HT-29 (cell line): Measurements from ENCODE around the gene SLMAP. TPM values are rescaled to one million over a fixed set of nuclear protein-coding genes. Genes with fewer than 3 reads are reported as not detected.

Source experiments
- DNase-seq: peaks from one replicate; pipeline ENCODE4 v3.0.0-alpha.2; 2015; ENCODE audit warnings: low spot score
- total RNA-seq: library from RNA; depleted of rRNA; stranded (reverse); fragments of >200 nt; shearing (Covaris generic); gene quantifications from 2 replicates; pipeline ENCODE4 v1.2.3, GENCODE V29; 2014; rRNA removed

Gene SLMAP, protein sequence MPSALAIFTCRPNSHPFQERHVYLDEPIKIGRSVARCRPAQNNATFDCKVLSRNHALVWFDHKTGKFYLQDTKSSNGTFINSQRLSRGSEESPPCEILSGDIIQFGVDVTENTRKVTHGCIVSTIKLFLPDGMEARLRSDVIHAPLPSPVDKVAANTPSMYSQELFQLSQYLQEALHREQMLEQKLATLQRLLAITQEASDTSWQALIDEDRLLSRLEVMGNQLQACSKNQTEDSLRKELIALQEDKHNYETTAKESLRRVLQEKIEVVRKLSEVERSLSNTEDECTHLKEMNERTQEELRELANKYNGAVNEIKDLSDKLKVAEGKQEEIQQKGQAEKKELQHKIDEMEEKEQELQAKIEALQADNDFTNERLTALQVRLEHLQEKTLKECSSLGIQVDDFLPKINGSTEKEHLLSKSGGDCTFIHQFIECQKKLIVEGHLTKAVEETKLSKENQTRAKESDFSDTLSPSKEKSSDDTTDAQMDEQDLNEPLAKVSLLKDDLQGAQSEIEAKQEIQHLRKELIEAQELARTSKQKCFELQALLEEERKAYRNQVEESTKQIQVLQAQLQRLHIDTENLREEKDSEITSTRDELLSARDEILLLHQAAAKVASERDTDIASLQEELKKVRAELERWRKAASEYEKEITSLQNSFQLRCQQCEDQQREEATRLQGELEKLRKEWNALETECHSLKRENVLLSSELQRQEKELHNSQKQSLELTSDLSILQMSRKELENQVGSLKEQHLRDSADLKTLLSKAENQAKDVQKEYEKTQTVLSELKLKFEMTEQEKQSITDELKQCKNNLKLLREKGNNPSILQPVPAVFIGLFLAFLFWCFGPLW
- total RNA-seq, result 51.7 and 57.2 TPM in 2 replicates

DNA sequence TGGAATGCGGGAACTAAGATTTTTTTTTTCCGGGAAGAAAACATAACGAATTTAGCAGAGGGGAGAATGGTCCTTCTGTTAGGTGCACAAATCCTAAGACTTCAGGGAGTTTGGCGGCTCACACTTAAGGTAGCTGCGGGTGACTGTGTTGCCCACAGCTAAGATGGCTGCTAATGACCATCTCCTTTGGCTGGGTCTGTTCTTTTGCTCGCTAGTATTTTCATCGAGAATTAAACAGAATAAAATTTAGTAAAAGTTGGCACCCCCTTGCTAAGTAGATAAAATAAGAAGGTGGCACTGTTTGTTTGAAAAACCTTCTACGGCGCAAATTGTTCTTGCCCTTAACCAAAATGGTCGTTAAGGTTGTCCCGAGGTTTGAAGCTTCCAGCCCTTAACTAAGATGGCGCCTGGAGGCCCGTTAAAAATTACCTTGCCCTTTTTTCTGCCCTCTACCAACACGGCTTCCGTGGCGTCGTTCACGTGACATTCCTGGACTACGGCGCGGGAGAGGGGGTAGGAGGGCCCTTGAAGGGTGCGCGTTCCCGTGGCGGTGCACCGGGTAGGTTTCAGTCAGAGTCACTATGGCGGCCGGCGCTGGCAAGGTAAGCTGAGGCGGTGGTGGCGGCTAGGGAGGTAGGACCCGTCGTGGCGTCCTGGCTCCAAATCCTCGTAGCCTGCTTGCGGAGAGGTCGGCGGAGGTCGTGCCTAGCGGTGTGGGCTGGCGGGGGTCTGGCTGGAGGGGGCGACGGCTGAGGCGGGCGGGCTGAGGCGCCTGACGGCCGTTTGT, at the start of gene SLMAP:
TSS of gene SLMAP (plus strand) at position 569 of the 787 bp plus-strand sequence. CDS start 1,343 bp downstream, outside the sequence.
- DNase-seq, result peak; percentile 94

DNA sequence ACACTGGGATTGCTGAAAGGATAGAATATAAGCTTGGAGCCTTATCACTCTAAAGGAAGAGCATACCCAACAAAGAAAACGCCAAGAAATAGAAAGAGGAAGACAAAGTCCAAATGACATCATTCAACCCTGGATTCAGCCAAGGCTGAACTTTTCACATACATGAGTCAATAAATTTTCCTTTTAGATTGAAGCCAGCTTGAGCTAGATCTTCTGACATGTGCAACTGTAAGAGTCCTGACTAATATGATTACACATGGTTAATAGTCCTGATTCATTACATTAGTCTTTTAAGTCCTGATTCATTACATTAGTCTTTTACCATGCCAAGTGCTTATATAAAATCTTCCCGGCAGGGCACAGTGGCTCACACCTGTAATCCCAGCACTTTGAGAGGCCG, 49.6 kb upstream of the SLMAP start:
- peak; percentile 44 for DNase-seq

- DNase-seq, result no peak
These were observed 47.1 kb upstream of the SLMAP start for GRCh38 chr3:57709031-57709430.

- peak; percentile 10 for DNase-seq
These were observed 46.5 kb upstream of the SLMAP start for GRCh38 chr3:57709559-57709958.

GRCh38 chr3:57715686-57716085, 40.4 kb upstream of the SLMAP start:
- DNase-seq, result no peak

- no peak for DNase-seq
These were observed 38.8 kb upstream of the SLMAP start for GRCh38 chr3:57717205-57717868.

DNA sequence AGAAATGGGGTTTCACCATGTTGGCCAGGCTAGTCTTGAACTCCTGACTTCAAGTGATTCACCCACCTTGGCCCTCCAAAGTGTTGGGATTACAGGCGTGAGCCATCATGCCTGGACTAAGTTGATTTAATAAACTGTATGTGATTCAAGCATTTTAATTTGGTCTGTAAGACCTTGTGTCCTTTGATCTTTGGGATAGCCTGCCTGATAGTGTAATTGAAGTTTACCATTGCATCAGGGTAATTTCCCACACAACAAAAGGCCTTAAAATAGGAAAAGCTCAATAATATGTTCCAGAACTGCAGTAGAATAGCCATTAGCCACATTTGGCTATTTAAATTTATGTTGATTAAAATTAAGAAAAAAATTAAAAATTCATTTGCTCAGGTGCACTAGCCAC, 38.0 kb upstream of the SLMAP start:
- DNase-seq, result no peak

DNA sequence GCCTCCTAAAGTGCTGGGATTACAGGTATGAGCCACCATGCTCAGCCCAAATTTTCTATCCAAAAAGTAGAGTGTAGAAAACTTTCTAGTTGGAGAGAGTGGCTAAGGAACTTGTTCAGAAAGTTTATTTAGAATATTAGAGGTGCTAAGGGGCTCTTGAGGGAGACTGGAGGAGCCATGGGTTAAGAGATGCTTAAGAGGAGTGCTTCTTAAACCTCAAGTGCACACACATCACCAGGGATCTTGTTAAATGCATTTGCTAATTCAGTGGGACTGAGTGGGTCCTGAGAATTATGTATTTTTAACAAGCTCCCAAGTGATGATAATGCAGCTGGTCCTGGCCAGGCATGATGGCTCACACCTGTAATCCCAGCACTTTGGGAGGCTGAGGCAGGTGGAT, 29.7 kb upstream of the SLMAP start:
- no peak for DNase-seq

DNA sequence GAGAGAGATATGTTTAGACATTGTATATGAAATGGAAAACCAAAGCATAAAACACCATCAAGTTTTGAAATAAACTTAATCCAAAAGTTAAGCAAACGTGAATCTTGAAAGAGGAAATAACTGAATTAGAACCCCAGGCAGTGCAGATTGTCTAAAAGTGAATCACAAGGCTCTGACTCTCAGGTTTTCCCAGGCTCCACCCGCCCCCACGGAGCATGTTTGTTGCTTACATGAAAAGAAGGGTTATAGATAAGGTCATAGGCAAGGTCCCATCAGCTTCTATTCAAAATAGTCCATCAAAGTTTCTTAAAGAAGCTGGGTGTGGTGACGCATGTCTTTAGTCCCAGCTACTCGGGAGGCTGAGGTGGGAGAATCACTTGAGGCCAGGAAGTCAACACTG, 29.0 kb upstream of the SLMAP start:
- DNase-seq, result no peak

GRCh38 chr3:57729334-57730045, 26.6 kb upstream of the SLMAP start:
- DNase-seq, result no peak

DNA sequence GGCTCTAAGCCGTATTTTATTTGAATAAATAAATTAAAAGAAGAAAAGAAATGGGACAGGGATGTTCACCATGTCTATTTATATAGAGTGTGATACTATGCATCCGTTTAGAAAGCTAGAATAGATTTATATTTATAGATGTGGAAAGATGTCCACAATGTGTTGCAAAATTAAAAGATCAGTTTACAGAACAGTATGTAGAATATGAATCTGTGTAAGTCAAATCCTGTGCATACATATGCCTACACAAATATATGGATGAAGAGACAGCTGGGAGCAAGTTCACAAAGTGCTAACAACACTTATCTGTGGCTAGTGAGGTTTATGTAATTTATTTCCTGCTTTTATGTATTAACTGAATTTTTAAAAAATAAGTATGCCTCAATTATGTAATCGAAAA, 25.4 kb upstream of the SLMAP start:
- no peak for DNase-seq

GRCh38 chr3:57731311-57731710, 24.8 kb upstream of the SLMAP start:
- no peak for DNase-seq

GRCh38 chr3:57733790-57734189, 22.3 kb upstream of the SLMAP start:
- no peak for DNase-seq

GRCh38 chr3:57735405-57735804, 20.7 kb upstream of the SLMAP start:
- no peak for DNase-seq

DNA sequence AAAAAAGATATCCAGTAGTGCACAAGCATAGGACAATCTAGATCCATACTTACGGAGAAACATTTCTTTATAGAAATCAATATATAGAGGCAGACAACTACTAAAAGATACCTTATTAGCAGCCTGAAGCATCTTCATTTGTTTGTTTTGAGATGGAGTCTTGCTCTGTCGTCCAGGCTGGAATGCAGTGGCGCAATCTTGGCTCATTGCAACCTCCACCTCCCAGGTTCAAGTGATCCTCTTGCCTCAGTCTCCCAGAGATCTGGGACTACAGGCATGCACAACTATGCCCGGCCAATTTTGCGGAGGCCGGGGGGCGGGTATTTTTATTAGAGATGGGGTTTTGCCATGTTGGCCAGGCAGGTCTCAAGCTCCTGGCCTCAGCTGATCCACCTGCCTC, 18.3 kb upstream of the SLMAP start:
- DNase-seq, result no peak

- no peak for DNase-seq
These were observed 17.7 kb upstream of the SLMAP start for GRCh38 chr3:57738391-57738790.

DNA sequence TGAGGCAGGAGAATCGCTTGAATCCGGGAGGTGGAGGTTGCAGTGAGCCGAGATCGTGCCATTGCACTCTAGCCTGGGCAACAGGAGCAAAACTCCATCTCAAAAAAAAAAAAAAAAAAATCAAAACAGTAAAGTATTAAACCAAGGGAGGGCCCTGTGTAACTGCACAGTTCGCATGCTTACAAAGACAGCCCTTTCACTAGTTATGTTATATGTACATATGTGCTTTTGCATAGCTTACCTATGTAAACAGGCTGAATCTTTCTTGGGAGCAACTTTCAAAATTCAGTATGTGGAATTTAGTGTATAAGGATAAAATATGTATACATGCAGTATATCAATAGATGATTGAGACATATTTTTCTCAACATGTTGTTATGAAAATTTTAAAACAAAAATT, 16.1 kb upstream of the SLMAP start:
- DNase-seq, result no peak

DNA sequence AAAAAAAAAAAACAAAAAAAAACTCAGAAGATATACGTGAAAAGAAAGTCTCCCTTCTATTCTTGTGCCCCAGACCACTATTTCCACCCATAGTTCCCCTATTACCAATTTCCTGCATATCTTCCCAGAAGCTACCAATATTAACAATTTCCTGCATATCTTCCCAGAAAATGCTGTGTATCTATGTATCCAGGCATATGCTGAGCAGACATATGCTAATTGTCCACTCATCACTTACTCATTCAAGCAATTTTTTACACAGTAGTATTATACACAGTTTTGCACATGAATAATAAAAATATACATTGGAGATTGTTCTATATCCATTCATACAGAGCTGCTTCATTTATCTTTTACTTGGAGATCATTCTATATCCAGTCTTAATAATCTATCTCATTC, 12.6 kb upstream of the SLMAP start:
- DNase-seq, result no peak

- DNase-seq, result no peak
These were observed 11.0 kb upstream of the SLMAP start for GRCh38 chr3:57745101-57745500.

GRCh38 chr3:57746156-57747010, 9.7 kb upstream of the SLMAP start:
- DNase-seq, result no peak
